HG03060 (cell line): Measurements from ENCODE around the gene RANGAP1.

Experiments used
- ATAC-seq: cut with Tn5 transposase; IDR thresholded peaks from one replicate; pipeline ENCODE4 v1.9.1; 2021; ENCODE audit warnings: low read depth, moderate number of reproducible peaks; ENCODE audit not compliant: unreplicated experiment

RANGAP1 gene

DNA sequence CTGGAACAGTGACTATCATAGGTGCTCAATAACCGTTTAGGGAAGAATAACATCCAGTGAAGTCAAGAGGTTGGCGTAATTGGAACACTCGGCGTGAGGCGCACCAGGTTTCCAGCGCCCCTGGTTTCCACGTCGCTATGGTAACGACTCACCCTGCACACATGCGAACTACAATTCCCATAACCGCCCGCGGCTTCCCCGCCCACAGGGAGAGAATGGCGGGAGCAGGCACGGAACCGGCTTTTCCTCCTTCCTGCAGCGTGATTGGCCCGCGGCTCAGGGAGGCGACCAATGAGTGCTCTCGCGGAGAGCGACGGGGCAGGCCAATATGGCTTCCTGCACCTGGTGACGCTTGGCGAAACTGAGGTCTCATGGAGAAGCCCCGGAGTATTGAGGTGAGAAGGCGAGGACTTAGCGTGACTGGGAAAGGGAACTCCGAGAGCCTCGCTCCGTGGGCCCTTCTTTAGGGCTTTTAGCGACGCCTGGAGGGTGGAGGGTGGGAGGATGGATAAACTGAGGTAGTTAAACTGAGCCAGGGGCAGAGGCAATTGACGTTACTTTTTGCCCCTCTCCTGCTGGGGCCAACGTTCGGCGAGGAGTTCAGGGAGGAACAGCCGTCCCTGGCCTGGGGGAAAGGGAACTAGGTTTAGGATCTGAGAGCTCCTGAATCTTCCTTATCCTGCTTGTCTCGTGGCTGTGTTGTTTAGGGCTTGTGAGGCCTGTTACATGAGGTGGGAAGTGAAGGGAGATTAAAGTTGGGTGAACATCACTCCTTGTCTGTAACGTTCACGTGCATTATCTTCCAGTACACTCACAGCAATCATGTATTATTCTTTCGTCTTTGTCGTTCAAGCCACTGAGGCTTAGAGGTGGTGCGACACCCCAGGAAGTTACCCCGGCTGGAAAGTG is 80.7 kb downstream of the RANGAP1 start, which contains the start of gene L3MBTL2:
TSS of gene L3MBTL2 (plus strand) at position 321 of the 909 bp plus-strand sequence. CDS start at position 372, 51 bp downstream.
- peak; percentile 77 for ATAC-seq

DNA sequence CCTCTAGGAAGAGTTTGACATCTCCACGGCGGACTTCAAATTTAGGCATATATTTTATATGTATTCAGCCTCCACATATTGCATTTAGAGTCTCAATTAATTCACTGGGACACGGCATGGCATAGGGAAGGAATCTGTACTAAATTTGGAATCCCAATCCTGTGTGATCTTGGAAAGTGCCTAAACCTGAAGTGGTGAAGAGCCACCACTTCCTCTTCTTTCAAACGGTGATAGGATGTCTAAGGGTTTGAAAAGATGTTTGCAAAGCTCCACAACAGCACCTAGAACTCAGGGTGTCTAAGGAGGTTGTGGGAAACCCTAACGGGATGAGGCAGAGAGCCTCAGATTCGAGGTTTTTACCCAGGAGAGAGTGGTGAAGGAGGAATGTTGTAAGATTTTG is 81.9 kb downstream of the RANGAP1 start:
- ATAC-seq = no peak

DNA sequence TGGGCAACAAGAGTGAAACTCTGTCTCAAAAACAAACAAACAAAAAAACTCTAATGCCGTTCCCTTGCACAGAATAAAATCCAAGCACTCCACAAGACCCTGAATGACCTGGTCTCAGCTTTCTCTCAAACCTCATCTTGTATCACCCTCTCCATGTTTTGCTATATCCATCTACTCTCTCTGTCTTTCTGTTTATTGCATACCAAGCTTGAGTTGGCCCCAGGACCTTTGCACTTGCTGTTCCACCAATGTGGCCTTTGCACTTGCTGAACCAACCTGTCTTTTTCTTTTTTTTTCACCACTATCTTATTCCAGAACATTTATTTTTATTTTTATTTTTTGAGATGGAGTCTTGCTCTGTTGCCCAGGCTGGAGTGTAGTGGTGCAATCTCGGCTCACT is 82.9 kb downstream of the RANGAP1 start:
- ATAC-seq = no peak

DNA sequence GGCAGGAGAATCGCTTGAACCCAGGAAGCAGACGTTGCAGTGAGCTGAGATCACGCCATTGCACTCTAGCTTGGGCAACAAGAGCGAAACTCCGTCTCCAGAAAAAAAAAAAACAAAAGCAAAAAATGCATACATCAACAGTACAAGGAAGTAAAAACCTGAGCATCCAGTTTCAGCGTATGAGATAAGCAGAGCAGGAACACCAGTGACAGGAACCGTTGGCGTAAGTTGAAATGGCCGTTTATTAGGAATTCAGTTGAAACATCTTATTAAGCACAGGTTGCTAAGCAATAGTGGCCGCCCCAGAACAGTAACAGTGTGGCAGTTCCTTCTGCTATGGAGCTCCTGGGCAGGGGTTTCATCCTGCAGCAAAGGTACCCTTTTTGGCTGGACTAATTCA is 84.8 kb downstream of the RANGAP1 start:
- no peak for ATAC-seq

DNA sequence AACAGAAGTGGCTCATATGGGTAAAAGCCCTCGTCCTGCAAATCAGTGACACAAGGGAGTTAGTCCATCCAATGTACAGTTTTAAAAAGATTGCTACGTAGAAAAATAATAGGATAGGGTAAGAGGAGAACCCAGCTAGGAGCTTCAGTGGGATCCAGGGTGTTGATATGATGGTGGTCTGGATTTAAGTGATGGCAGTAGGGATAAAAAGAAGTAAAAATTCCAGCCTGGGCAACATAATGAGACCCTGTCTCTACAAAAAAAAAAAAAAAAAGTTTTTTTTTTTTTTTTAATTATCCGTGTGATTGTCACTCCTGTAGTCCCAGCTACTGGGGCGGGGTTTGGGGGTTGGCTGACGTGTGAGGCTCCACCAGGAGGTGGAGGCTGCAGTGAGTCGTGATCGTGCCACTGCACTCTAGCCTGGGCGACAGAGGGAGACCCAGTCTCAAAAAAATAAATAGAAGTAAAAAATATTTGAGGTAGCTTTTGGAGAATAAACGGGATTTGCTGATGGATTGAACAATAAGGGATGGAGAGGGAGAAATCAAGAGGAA is 87.9 kb downstream of the RANGAP1 start:
- ATAC-seq = no peak

DNA sequence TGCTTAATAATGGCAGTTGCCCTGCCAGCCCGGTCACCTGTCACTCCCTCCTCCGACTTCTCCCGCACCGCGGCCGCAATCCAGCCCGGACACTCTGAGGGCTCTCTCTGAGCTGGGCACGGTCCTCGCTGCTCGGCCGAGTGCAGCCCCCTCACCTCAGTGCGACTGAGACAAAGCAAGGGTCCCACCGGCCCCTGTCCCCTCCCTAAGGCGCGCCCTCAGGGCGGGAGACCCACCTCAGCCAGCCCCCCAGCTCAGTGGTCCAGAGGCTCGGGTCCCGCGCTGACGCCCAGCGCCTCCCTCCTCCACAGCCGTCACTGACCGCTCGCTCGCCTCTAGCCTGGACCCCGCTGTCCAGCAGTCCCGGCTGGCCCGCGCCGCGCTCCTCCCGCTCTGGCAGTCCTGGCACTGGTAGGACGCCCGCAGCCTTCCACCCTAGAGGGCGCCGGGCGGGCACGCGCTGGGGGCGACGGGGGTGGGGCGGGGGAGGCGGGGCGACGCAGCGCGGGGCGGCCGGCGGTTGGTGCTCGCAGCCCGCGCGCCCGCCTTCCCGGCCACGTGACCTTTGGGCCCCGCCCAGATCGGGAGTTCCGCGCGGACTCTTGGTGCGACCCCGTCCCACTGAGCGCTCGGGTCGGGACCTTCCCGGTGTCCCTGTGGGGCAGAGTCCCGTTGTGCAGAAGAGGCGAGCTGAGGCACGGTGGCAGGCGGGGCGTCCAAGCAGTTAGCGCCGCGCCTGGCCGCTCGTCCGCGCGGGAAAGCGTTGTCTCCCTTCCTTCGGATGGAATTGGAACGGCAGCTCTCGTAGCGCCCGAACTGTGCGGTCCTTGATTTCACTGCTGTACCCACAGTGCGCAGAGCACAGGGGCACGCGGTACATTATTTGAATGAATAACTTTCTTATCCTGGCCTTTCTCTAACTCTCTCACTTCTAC is 88.7 kb downstream of the RANGAP1 start:
- no peak for ATAC-seq
